ENCODE data around the gene PRDM7. TPM values are rescaled to one million over a fixed set of nuclear protein-coding genes. Genes with fewer than 3 reads are reported as not detected.
"Not testable (repeated sequence)": the region's sequence is repeated elsewhere in the genome, so short reads cannot be mapped to it uniquely, and the experiment has no call there.

PRDM7 gene
- total RNA-seq, 4 donors from 2014 or later = not detected

DNA sequence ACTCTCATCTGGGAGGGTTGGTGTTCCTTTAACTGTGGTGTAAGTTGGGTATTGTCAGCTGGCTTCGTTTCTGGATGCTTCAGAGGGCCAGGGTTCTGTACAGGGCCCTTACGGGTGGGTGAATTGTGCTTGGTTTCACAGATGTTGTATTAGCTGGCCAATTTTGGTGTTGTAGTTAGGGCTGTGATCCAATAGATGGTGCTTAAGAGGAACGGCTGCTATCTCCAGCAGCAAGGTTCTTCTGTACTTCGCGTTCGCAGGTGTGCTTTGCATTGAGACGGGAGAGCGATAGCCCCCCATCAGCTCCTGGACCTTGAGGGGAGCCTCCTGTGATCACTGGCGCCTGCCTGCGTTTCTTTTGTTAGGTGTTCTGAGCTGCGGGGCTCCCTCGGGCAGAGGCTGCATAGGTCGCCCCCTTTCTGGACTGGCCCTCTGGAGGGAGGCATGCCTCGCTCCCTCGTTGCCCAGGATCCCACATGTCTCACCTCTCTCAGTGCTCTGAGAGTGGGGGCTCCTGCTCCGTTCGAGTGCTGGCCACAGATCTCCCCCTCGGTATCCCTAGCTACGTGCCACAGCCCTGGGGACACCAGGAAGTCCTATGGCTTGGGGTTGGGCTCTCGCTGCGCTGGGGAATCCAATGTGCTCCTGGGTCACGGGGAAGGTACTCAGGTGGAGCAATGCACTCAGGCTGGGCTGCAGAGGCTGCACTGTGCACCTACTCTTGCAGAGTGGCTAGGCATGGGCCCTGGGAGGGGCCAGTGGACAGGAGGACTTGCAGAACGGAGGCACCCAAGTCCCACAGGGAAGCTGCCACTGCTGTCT, 837 bp upstream of the PRDM7 start:
- H3K4me3 ChIP-seq (ENCODE audit: low read depth, poor library complexity, severe bottlenecking) = no peak overlapping the region
- TF ChIP-seq, protein P1, sequence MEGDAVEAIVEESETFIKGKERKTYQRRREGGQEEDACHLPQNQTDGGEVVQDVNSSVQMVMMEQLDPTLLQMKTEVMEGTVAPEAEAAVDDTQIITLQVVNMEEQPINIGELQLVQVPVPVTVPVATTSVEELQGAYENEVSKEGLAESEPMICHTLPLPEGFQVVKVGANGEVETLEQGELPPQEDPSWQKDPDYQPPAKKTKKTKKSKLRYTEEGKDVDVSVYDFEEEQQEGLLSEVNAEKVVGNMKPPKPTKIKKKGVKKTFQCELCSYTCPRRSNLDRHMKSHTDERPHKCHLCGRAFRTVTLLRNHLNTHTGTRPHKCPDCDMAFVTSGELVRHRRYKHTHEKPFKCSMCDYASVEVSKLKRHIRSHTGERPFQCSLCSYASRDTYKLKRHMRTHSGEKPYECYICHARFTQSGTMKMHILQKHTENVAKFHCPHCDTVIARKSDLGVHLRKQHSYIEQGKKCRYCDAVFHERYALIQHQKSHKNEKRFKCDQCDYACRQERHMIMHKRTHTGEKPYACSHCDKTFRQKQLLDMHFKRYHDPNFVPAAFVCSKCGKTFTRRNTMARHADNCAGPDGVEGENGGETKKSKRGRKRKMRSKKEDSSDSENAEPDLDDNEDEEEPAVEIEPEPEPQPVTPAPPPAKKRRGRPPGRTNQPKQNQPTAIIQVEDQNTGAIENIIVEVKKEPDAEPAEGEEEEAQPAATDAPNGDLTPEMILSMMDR (IDR thresholded peaks at IDR 0.05) = no peak
- no peak for TF ChIP-seq POLR2A (IDR thresholded peaks at IDR 0.05)
- intact Hi-C loops (cut with DNase I; ENCODE audit: low total_unique reads) = no loop called here
- WGBS, 2 donors = 29 to 33% methylated on average over 11 to 21 of the region's 23 CpGs
- DNase-seq (ENCODE audit: low spot score in 2 of 2) = peak in 1 of 2 donors; percentile 83

GRCh38 chr16:90072442-90073105, 4.6 kb downstream of the PRDM7 start:
- DNase-seq (ENCODE audit: low spot score in 2 of 2) = no peak
- intact Hi-C loops (cut with DNase I; ENCODE audit: low total_unique reads) = no loop called here
- WGBS, 2 donors = 57 to 65% methylated on average over 5 of the region's 5 CpGs
- TF ChIP-seq, protein P1 (IDR thresholded peaks at IDR 0.05) = no peak
- TF ChIP-seq POLR2A (IDR thresholded peaks at IDR 0.05) = no peak
- no peak overlapping the region for H3K4me3 ChIP-seq (ENCODE audit: low read depth, poor library complexity, severe bottlenecking)

DNA sequence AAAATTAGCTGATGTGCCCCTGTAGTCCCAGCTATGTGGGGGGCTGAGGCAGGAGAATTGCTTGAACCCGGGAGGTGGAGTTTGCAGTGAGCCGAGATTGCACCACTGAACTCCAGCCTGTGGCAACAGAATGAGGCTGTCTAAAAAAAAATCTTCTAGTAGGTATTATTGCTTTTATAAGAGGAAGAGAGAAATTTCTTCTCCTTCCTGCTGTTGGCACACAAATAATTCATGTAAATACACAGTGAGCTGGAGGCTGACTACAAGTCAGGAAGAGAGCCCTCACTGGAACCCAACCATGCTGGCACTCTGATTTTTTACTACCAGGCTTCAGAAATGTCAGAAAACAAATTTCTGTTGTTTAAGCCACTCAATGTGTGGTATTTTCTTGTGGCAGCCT, 6.7 kb downstream of the PRDM7 start:
- 58 to 64% methylated on average over 2 of the region's 2 CpGs for WGBS, 2 donors
- intact Hi-C loops (cut with DNase I; ENCODE audit: low total_unique reads) = no loop called here
- TF ChIP-seq, protein P1 (IDR thresholded peaks at IDR 0.05) = no peak
- TF ChIP-seq POLR2A (IDR thresholded peaks at IDR 0.05) = no peak
- H3K4me3 ChIP-seq (ENCODE audit: low read depth, poor library complexity, severe bottlenecking) = no peak overlapping the region
- DNase-seq (ENCODE audit: low spot score in 2 of 2) = no peak

GRCh38 chr16:90061437-90061836, 15.7 kb downstream of the PRDM7 start:
- TF ChIP-seq, protein P1 (IDR thresholded peaks at IDR 0.05) = no peak
- TF ChIP-seq POLR2A (IDR thresholded peaks at IDR 0.05) = no peak
- H3K4me3 ChIP-seq (ENCODE audit: low read depth, poor library complexity, severe bottlenecking) = no peak overlapping the region
- intact Hi-C loops (cut with DNase I; ENCODE audit: low total_unique reads) = no loop called here
- 64 to 68% methylated on average over 3 of the region's 3 CpGs for WGBS, 2 donors
- DNase-seq (ENCODE audit: low spot score in 2 of 2) = no peak

GRCh38 chr16:90057738-90058173, 19.4 kb downstream of the PRDM7 start:
- 61 to 66% methylated on average over 7 to 8 of the region's 8 CpGs for WGBS, 2 donors
- H3K4me3 ChIP-seq (ENCODE audit: low read depth, poor library complexity, severe bottlenecking) = no peak overlapping the region
- DNase-seq (ENCODE audit: low spot score in 2 of 2) = no peak
- no peak for TF ChIP-seq POLR2A (IDR thresholded peaks at IDR 0.05)
- TF ChIP-seq, protein P1 (IDR thresholded peaks at IDR 0.05) = no peak
- intact Hi-C loops (cut with DNase I; ENCODE audit: low total_unique reads) = no loop called here

DNA sequence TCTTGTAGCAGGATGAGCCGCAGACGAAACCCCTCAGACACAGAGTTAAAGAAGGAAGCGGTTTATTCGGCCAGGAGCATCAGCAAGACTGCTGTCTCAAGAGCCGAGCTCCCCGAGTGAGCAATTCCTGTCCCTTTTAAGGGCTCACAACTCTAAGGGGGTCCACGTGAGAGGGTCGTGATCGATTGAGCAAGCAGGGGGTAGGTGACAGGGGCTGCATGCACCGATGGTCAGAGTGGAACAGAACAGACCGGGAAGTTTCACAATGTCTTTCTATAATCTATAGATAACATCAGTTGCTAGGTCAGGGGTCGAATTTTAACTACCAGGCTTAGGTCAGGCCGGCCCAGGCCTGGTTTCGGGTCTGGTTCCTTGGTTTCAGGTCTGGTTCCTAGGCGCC, 20.6 kb downstream of the PRDM7 start:
- H3K4me3 ChIP-seq (ENCODE audit: low read depth, poor library complexity, severe bottlenecking); DNase-seq (ENCODE audit: low spot score in 2 of 2); intact Hi-C loops (cut with DNase I; ENCODE audit: low total_unique reads): not testable (repeated sequence)
- WGBS, 2 donors = 78 to 89% methylated on average over 15 of the region's 15 CpGs
